Measurements from ENCODE around the gene PCK2.

Gene PCK2

GRCh38 chr14:24121210-24121609 lies 27.1 kb downstream of the PCK2 start:
- no peak for DNase-seq

GRCh38 chr14:24122416-24122815 lies 28.3 kb downstream of the PCK2 start:
- no peak for DNase-seq

DNA sequence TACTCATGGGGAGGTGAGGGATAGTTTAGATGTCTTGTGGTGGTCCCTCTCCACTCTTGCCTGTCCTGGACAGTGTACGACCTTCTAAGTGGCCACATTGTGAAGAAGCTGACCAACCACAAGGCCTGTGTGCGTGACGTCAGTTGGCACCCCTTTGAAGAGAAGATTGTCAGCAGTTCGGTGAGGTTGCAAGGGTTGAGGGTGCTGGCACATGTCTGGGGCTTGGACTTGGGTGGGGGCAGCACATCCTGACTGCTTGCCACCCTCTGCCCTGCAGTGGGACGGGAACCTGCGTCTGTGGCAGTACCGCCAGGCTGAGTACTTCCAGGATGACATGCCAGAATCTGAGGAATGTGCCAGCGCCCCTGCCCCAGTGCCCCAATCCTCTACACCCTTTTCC lies 28.8 kb downstream of the PCK2 start:
- no peak for DNase-seq

- no peak for DNase-seq
These were observed 29.6 kb downstream of the PCK2 start for GRCh38 chr14:24123424-24124417.

DNA sequence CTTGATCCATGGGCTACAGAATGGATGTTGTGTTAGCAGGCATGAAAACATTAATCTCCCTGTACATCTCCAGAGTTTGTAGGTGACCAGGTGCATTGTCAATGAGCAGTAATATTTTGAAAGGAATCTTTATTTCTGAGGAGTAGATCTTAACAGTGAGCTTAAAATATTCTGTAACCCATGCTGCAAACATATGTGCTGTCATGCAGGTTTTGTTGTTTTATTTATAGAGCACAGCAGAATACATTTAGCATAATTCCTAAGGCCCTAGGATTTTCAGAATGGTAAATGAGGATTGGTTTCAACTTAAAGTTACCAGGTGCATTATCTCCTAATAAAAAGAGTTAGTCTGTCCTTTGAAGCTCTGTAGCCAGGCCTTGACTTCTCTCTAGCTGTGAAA lies 32.8 kb downstream of the PCK2 start:
- DNase-seq = no peak

DNA sequence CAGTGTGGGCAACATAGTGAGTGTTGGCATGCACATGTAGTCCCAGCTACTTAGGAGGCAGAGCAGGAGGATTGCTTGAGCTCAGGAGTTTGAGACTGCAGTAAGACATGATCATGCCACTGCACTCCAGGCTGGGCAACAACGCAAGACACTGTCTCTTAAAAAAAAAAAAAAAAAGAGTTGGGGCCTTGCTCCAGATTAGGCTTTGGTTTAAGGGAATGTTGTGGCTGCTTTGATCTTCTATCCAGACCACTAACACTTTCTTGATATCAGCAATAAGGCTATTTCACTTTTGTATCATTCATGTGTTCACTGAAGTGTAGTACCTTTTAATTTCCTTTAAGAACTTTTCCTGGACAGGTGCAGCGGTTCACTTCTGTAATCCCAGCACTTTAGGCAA lies 33.6 kb downstream of the PCK2 start:
- DNase-seq = no peak

DNA sequence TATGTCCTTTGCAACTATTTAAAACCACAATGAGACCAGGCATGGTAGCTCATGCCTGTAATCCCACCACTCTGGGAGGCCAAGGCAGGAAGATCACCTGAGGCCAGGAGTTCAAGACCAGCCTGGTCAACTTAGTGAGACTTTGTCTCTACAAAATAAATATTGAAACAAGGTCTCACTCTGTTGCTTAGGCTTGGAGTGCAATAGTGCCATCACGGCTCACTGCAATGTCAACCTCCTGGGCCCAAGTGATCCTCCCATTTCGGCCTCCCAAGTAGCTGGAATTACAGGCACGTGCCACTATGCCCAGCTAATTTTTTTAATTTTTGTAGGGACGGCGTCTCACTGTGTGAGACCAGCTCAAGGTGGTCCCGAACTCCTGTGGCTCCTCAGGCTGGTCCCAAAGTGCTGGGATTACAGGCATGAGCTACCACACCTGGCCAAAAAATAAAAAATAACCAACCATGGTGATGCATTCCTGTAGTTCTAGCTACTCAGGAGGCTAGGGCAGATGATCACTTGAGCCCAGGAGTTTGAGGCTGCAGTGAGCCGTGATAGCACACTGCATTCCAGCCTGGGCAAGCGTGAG lies 35.4 kb downstream of the PCK2 start:
- no peak for DNase-seq

DNA sequence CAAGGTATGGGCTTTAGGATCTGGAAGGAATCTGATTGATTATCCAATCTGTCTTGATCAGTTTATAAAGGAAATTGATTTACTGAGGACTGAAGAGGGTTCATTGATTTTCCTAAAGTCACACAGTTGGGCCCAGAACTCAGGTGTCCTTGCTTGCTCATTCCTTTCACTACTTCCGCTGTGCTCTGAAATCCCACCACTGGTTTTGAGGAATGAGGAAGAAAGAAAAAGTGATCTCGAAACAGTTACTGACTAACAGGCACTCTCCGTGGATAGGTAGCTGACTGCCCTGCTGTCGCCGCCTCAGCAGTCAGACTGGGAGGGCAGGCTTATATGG lies 36.2 kb downstream of the PCK2 start, which contains the start of gene FITM1:
Gene FITM1 (plus strand): TSS at position 280 of the 337 bp plus-strand sequence. CDS start 905 bp downstream, outside the sequence.
- DNase-seq = no peak

DNA sequence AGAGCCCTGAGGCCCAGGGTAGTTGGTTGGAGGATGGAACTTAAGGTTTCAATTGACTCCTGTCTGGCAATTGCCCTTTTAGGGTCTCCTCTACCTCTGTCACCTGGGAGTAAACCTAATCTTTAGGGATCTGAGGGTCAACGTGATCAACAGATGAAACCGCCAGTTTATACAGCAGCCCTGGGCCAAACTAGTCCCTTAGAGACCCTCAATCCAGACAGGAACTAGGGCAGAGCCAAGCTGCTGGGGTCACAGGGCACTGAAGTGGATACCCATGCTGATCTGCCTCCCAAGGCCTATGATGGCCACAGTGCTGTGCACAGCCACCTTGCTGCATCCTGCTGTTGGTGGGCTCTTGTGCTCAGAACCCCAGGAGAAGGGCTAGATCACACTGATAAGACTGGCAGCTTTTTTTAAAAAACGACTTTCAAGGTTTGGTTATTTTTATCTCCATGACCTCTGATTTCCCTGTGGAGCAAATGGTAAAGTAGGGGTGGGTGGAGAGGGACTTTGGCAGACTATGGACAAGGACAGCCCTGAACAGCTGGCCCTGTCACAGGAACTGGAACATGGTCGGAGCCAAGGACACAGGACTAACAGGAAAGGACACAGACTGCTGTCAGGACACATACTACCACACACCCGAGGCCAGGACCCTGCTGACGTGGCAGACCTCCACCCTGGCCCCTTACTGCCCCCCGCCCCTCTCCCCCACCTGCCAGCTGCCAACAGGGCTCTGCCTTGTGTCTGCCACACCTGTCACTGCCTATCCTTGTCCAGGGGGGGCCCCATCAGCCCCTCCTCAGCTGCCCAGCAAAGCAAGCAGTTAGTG lies 36.8 kb downstream of the PCK2 start:
- DNase-seq = no peak

- no peak for DNase-seq
These were observed 37.4 kb downstream of the PCK2 start for GRCh38 chr14:24131549-24131966.

- peak; percentile 42 for DNase-seq
These were observed 38.1 kb downstream of the PCK2 start for GRCh38 chr14:24132061-24132685.

GRCh38 chr14:24132976-24133375 lies 38.9 kb downstream of the PCK2 start:
- no peak for DNase-seq

GRCh38 chr14:24133735-24134134 lies 39.6 kb downstream of the PCK2 start:
- DNase-seq = no peak

- DNase-seq = no peak
These were observed 41.4 kb downstream of the PCK2 start for GRCh38 chr14:24135584-24135833.

- peak; percentile 95 for DNase-seq
These were observed 41.9 kb downstream of the PCK2 start, which contains the start of gene PSME1 for GRCh38 chr14:24135834-24136683. TSS of gene PSME1 (plus strand) at chr14:24136194. CDS start at chr14:24136263, 69 bp downstream.

DNA sequence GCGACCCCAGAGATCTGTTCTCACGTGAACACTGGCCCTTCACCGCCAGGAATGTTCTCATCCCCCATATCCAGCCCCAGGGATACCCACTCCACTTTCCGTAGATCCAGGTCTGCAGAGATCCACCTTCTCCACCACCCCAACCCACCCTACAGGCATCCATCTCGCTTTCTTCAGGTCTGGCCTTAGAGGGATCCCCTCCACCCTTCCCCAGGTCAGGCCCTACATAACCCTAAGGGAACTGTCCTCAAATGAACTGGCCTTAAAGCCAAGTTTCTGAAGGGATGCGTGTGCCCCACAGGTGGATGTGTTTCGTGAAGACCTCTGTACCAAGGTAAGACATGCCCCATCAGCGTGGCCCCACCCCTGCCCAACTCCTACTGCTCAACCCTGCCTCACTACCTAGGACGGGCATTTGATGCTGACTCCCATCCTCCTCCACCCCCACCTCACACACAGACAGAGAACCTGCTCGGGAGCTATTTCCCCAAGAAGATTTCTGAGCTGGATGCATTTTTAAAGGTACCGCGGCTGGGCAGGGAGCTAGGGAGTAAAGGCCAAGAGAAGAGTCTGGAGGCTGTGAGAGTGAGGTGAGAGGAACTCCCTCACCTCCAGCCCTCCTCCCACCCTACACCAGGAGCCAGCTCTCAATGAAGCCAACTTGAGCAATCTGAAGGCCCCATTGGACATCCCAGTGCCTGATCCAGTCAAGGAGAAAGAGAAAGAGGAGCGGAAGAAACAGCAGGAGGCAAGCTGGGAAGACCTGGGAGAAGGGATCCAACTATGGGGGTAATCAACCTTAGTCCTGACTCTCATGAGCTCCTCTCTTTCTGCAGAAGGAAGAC lies 42.8 kb downstream of the PCK2 start:
- no peak for DNase-seq

DNA sequence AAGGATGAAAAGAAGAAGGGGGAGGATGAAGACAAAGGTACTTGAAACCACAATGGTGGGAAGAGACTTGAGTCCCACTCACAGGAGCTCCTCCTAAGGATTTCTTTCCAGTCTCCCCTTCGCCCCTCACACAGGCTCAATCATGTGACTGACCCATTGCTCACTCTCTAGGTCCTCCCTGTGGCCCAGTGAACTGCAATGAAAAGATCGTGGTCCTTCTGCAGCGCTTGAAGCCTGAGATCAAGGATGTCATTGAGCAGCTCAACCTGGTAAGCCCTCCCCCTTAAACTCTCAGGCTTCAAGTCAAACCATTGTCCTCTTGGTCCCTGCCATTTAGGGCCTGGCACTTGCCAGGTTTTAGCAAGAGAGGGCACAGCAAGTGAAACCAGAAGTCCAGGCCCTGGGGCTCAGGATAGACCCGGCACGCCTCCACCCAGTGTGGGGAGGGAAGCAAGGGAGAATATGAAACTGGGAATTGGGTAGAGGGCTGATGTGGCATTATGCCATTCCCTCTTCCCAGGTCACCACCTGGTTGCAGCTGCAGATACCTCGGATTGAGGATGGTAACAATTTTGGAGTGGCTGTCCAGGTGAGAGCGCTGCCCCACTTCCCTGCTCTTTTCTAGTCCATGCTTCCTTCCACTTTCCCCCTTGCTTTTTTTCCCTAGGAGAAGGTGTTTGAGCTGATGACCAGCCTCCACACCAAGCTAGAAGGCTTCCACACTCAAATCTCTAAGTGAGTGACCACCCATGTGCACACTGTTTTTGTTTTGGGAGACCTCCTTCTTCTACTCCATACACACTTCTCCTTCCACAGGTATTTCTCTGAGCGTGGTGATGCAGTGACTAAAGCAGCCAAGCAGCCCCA lies 43.7 kb downstream of the PCK2 start:
- no peak for DNase-seq

DNA sequence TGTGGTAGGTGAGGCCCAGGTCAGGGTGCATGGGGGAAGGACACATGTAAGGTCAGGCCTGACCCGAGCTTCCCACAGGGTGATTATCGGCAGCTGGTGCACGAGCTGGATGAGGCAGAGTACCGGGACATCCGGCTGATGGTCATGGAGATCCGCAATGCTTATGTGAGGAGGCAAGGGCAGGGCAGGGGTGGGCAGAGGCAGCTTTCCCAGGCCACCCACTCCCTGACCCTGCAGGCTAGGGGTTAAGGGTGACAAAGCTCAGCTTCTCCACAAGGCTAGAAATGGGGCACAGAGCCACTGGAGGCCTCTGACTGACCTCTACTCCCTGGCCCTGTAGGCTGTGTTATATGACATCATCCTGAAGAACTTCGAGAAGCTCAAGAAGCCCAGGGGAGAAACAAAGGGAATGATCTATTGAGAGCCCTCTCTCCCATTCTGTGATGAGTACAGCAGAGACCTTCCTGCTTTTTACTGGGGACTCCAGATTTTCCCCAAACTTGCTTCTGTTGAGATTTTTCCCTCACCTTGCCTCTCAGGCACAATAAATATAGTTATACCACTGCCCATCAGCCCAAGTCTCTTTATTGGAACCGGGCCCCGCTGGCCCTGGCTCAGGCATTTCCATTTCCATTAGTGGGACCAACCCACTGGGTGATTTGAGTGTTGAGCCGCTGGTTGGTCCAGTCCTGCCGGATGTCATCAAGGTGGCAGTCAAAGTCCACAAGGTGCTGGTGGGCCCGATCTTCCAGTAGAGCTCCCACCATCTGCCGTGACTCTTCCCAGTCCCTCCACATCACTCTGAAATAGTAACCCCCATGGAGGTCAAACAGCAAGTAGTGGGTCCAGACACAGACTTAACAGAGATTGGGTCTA lies 44.5 kb downstream of the PCK2 start:
- no peak for DNase-seq

All from activated CD4-positive, CD25-positive, alpha-beta regulatory T cell treated with anti-CD3 and anti-CD28 coated beads, Interleukin-2, amount 50 U/mL, for 72 hours (primary cell).